HG03066 (cell line): ENCODE data around the gene KBTBD4.
"Not testable (repeated sequence)": the region's sequence is repeated elsewhere in the genome, so short reads cannot be mapped to it uniquely, and the experiment has no call there.

Experiments used
- ATAC-seq: cut with Tn5 transposase; IDR thresholded peaks from one replicate; pipeline ENCODE4 v1.9.1; 2021; ENCODE audit warnings: low read depth; ENCODE audit not compliant: unreplicated experiment

KBTBD4 gene

GRCh38 chr11:47530721-47531120 lies 48.0 kb downstream of the KBTBD4 start:
- ATAC-seq: not testable (repeated sequence)

GRCh38 chr11:47529951-47530350 lies 48.8 kb downstream of the KBTBD4 start:
- ATAC-seq: no peak

- ATAC-seq: no peak
These were observed 51.6 kb downstream of the KBTBD4 start for GRCh38 chr11:47527186-47527585.

- ATAC-seq: not testable (repeated sequence)
These were observed 52.7 kb downstream of the KBTBD4 start for GRCh38 chr11:47526032-47526431.

- ATAC-seq: no peak
These were observed 54.4 kb downstream of the KBTBD4 start for GRCh38 chr11:47524291-47524874.

- no peak for ATAC-seq
These were observed 55.1 kb downstream of the KBTBD4 start for GRCh38 chr11:47523490-47524225.
